ENCODE results near the gene CYP2E1. TPM values are rescaled to one million over a fixed set of nuclear protein-coding genes. Genes with fewer than 3 reads are reported as not detected.
A peak's percentile ranks its signal among the peaks of the same experiment; 100 is the strongest.
"Not testable (repeated sequence)": the region's sequence is repeated elsewhere in the genome, so short reads cannot be mapped to it uniquely, and the experiment has no call there.

Gene CYP2E1
- polyA plus RNA-seq, 1 experiment, result 1.3 TPM

GRCh38 chr10:133488354-133488753 lies 38.8 kb upstream of the CYP2E1 start:
- Histone ChIP-seq H3K27me3 (ENCODE audit: control insufficient read depth, insufficient read depth, low read length) (no peaks in the 10 kb centered on the region), H3K9me3 (ENCODE audit: control insufficient read depth, insufficient read depth, low read length) (no peaks in the 10 kb centered on the region), H3K27ac (ENCODE audit: low read depth, low read length) (no peak overlapping the region), H3K4me3 (ENCODE audit: low read depth, low read length) (no peak overlapping the region)
- DNase-seq (ENCODE audit: low read depth, low spot score), result no peak
- ChIA-PET CTCF (no interaction called here), POLR2A (no interaction called here)
- TF ChIP-seq, protein P1, sequence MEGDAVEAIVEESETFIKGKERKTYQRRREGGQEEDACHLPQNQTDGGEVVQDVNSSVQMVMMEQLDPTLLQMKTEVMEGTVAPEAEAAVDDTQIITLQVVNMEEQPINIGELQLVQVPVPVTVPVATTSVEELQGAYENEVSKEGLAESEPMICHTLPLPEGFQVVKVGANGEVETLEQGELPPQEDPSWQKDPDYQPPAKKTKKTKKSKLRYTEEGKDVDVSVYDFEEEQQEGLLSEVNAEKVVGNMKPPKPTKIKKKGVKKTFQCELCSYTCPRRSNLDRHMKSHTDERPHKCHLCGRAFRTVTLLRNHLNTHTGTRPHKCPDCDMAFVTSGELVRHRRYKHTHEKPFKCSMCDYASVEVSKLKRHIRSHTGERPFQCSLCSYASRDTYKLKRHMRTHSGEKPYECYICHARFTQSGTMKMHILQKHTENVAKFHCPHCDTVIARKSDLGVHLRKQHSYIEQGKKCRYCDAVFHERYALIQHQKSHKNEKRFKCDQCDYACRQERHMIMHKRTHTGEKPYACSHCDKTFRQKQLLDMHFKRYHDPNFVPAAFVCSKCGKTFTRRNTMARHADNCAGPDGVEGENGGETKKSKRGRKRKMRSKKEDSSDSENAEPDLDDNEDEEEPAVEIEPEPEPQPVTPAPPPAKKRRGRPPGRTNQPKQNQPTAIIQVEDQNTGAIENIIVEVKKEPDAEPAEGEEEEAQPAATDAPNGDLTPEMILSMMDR (IDR thresholded peaks at IDR 0.05; ENCODE audit: low read depth, low read length), result no peak

- ChIA-PET CTCF (interaction anchor here (1.5 to 2.3 kb wide), 2 partner anchors 30 to 160 kb away, joined by 3 to 5 read pairs; no protein-coding TSS in a partner anchor), POLR2A (no interaction called here)
- no peak for DNase-seq (ENCODE audit: low read depth, low spot score)
- H3K27ac ChIP-seq (ENCODE audit: low read depth, low read length), result no peak overlapping the region
- no peaks in the 10 kb centered on the region for H3K9me3 ChIP-seq (ENCODE audit: control insufficient read depth, insufficient read depth, low read length)
- TF ChIP-seq, protein P1 (IDR thresholded peaks at IDR 0.05; ENCODE audit: low read depth, low read length), result no peak
- H3K4me3 ChIP-seq (ENCODE audit: low read depth, low read length), result no peak overlapping the region
- no peaks in the 10 kb centered on the region for H3K27me3 ChIP-seq (ENCODE audit: control insufficient read depth, insufficient read depth, low read length)
These were observed 37.2 kb upstream of the CYP2E1 start for GRCh38 chr10:133489816-133490588.

DNA sequence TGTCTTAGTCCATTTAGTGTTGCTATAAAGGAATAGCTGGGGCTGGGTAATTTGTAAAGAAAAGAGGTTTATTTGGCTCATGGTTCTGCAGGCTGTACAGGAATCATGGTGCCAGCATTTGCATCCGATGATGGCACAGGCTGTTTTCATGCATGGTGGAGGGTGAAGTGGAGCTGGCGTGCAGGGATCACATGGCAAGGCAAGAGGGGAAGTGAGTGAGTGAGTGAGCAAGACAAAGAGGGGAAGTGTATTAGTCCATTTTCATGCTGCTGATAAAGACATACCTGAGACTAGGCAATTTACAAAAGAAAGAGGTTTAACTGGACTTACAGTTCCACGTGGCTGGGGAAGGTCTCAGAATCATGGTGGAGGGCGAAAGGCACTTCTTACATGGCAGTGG lies 33.6 kb upstream of the CYP2E1 start:
- POLR2A ChIA-PET; H3K27me3 ChIP-seq (ENCODE audit: control insufficient read depth, insufficient read depth, low read length); DNase-seq (ENCODE audit: low read depth, low spot score); H3K27ac ChIP-seq (ENCODE audit: low read depth, low read length); H3K4me3 ChIP-seq (ENCODE audit: low read depth, low read length); H3K9me3 ChIP-seq (ENCODE audit: control insufficient read depth, insufficient read depth, low read length): not testable (repeated sequence)
- CTCF ChIA-PET, result interaction anchor here (2.3 kb wide), 1 partner anchor 164 kb away, joined by 10 read pairs; no protein-coding TSS in a partner anchor

DNA sequence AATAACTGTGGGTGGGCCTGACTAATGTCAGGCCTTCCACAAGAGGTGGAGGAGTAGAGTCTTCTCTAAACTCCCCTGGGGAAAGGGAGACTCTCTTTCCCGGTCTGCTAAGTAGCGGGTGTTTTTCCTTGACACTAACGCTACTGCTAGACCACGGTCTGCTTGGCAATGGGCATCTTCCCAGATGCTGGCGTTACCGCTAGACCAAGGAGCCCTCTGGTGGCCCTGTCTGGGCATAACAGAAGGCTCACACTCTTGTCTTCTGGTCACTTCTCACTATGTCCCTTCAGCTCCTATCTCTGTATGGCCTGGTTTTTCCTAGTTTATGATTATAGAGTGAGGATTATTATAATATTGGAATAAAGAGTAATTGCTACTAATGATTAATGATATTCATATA lies 29.8 kb upstream of the CYP2E1 start:
- H3K9me3 ChIP-seq (ENCODE audit: control insufficient read depth, insufficient read depth, low read length); POLR2A ChIA-PET; H3K4me3 ChIP-seq (ENCODE audit: low read depth, low read length); DNase-seq (ENCODE audit: low read depth, low spot score); H3K27ac ChIP-seq (ENCODE audit: low read depth, low read length); H3K27me3 ChIP-seq (ENCODE audit: control insufficient read depth, insufficient read depth, low read length): not testable (repeated sequence)
- TF ChIP-seq, protein P1 (IDR thresholded peaks at IDR 0.05; ENCODE audit: low read depth, low read length), result peak; percentile 41
- CTCF ChIA-PET, result interaction anchor here (2.2 kb wide), 1 partner anchor 168 kb away, joined by 17 read pairs; no protein-coding TSS in a partner anchor

DNA sequence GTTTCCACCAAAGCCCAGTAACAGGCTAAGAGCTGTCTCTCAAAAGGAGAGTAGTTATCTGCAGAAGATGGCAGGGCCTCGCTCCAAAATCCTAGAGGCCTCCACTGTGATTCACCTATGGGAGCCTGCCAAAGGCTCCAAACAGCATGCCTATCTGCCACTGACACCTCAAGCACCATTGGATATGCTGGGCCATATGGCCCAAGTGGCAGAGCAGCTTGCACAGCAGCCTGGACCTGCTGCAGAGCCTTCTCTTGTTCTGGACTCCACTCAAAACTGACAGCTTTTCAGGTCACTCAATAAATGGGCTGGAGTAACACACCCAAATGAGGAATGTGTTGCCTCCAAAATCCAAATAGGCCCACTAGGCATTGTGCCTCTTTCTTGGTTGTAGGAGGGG lies 28.0 kb upstream of the CYP2E1 start:
- H3K27ac ChIP-seq (ENCODE audit: low read depth, low read length); POLR2A ChIA-PET; CTCF ChIA-PET; DNase-seq (ENCODE audit: low read depth, low spot score); H3K9me3 ChIP-seq (ENCODE audit: control insufficient read depth, insufficient read depth, low read length); H3K4me3 ChIP-seq (ENCODE audit: low read depth, low read length); H3K27me3 ChIP-seq (ENCODE audit: control insufficient read depth, insufficient read depth, low read length): not testable (repeated sequence)

- H3K4me3 ChIP-seq (ENCODE audit: low read depth, low read length); DNase-seq (ENCODE audit: low read depth, low spot score); H3K9me3 ChIP-seq (ENCODE audit: control insufficient read depth, insufficient read depth, low read length); H3K27me3 ChIP-seq (ENCODE audit: control insufficient read depth, insufficient read depth, low read length); H3K27ac ChIP-seq (ENCODE audit: low read depth, low read length); POLR2A ChIA-PET: not testable (repeated sequence)
- CTCF ChIA-PET, result interaction anchor here (1.7 kb wide), 1 partner anchor 171 kb away, joined by 4 read pairs; no protein-coding TSS in a partner anchor
These were observed 26.3 kb upstream of the CYP2E1 start for GRCh38 chr10:133500897-133501296.
